OCI-LY1 (cell line): ENCODE data around the gene GSC2.
A peak's percentile ranks its signal among the peaks of the same experiment; 100 is the strongest.

Source experiments
- H2AFZ ChIP-seq: fragments of 200-600 bp; sonication (generic), shearing (Covaris generic); 2 replicates; pipeline ENCODE4 v1.6.0; 2014; ENCODE audit warnings: antibody characterized with exemption, mild to moderate bottlenecking, low read length
- H3F3A ChIP-seq: fragments of 200-600 bp; sonication (generic), shearing (Covaris generic); 2 replicates; pipeline ENCODE4 v1.6.0; 2014; ENCODE audit warnings: mild to moderate bottlenecking, antibody characterized with exemption, low read length, moderate library complexity; ENCODE audit not compliant: insufficient read depth
- H3K27ac ChIP-seq: fragments of 200-600 bp; sonication (generic); 2 replicates; pipeline ENCODE4 v1.5.1; 2014; ENCODE audit warnings: low read length, mixed run types, mild to moderate bottlenecking, low read depth; ENCODE audit not compliant: poor library complexity, severe bottlenecking
- H3K27me3 ChIP-seq: fragments of 200-600 bp; sonication (generic); 2 replicates; pipeline ENCODE4 v1.6.0; 2014; ENCODE audit warnings: antibody characterized with exemption, mild to moderate bottlenecking, low read length, moderate library complexity; ENCODE audit not compliant: insufficient read depth
- H3K36me3 ChIP-seq: fragments of 200-600 bp; sonication (generic); 2 replicates; pipeline ENCODE4 v1.6.1; 2014; ENCODE audit warnings: mild to moderate bottlenecking, antibody characterized with exemption, low read length, moderate library complexity, mixed read lengths; ENCODE audit not compliant: insufficient read depth
- H3K4me1 ChIP-seq: fragments of 200-600 bp; sonication (generic); 2 replicates; pipeline ENCODE4 v1.5.1; 2014; ENCODE audit warnings: mild to moderate bottlenecking, low read length, moderate library complexity; ENCODE audit not compliant: insufficient read depth, severe bottlenecking
- H3K4me2 ChIP-seq: fragments of 200-600 bp; sonication (generic), shearing (Covaris generic); 2 replicates; pipeline ENCODE4 v1.6.1; 2014; ENCODE audit warnings: low read length
- H3K4me3 ChIP-seq: fragments of 200-600 bp; sonication (generic); 2 replicates; pipeline ENCODE4 v1.5.1; 2014; ENCODE audit warnings: low read length, low read depth, mild to moderate bottlenecking, mixed read lengths; ENCODE audit not compliant: poor library complexity, severe bottlenecking
- H3K79me2 ChIP-seq: fragments of 200-600 bp; shearing (Covaris generic); 2 replicates; pipeline ENCODE4 v1.6.1; 2016; ENCODE audit warnings: mixed run types, low read length, mixed read lengths; ENCODE audit not compliant: insufficient read depth
- H3K9ac ChIP-seq: fragments of 200-600 bp; sonication (generic), shearing (Covaris generic); 2 replicates; pipeline ENCODE4 v1.6.1; 2014; ENCODE audit warnings: mild to moderate bottlenecking, low read length, mixed read lengths
- H3K9me2 ChIP-seq: fragments of 200-600 bp; sonication (generic), shearing (Covaris generic); 2 replicates; pipeline ENCODE4 v1.6.1; 2014; ENCODE audit warnings: low read depth, mild to moderate bottlenecking, low read length, mixed read lengths
- H3K9me3 ChIP-seq: fragments of 200-600 bp; shearing (Covaris generic); 2 replicates; pipeline ENCODE4 v1.6.1; 2014; ENCODE audit warnings: low read length, mixed read lengths
- H4K20me1 ChIP-seq: fragments of 200-600 bp; sonication (generic), shearing (Covaris generic); 2 replicates; pipeline ENCODE4 v1.6.0; 2016; ENCODE audit warnings: mild to moderate bottlenecking, low read length; ENCODE audit not compliant: insufficient read depth
- EZH2 ChIP-seq: fragments of 200-600 bp; sonication (generic), shearing (Covaris generic); IDR thresholded peaks from 2 replicates; pipeline ENCODE4 v1.8.0; 2017; ENCODE audit warnings: borderline replicate concordance, mixed run types, mild to moderate bottlenecking, antibody characterized with exemption, low read length, moderate library complexity, mixed read lengths
- TF ChIP-seq, protein P1 (sequence below): fragments of 200-600 bp; sonication (generic), shearing (Covaris generic); IDR thresholded peaks from 2 replicates; pipeline ENCODE4 v1.5.1; 2017; ENCODE audit warnings: mild to moderate bottlenecking, antibody characterized with exemption, low read length, moderate library complexity, mixed read lengths

The GSC2 gene

GRCh38 chr22:19173047-19174035 is 23.2 kb upstream of the GSC2 start:
- peak overlapping the region; percentile 100 for H3K9ac ChIP-seq
- H3K27me3 ChIP-seq: peaks cover 7% of the 10 kb centered on the region

DNA sequence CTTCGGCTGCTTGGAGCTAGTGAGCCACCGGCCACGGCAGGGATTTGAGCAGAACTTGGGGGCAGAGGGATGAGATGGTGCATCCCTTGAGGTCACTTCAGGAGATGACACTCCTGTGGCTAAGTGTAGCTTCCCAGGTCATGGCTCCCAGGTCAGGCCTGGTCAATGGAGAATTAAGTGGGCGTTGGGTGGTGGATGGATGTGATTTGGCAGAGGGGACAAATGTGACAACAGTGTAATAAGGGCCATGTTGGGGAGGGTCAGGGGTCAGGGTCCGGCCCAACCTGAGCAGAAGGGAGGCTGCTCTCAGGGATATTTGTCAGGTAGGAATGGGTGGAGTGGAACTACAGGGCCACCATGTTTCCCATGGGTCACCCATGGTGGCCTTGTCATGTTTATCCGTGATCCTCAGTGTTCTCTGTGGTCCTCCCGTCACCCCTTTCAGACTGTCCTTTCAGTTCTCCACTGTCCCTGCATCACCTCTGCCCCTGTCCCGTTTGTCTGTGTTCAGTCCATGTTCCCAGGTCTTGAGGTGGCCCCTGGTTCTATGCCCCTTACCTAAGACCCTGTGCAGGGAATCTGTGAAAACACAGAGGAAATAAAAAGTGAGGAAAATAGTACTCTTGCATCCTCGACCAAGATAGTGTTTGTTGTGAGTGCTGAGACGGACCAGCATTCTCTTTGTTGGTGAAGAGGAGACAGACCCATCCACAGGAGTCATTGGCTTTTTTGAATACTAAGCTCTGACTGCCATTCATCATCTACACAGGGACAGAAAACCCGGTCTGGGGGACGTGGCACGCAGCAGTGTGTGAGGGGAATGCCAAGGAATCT is 22.3 kb upstream of the GSC2 start:
- Histone ChIP-seq H3K4me2 (peak overlapping the region; percentile 100), H3K4me3 (peak overlapping the region; percentile 87), H3K9ac (peak overlapping the region; percentile 100), H3K4me1 (peaks cover 62% of the 10 kb centered on the region), H2AFZ (no peak overlapping the region), H3K9me3 (no peaks in the 10 kb centered on the region), H3K79me2 (peaks cover 13% of the 10 kb centered on the region), H3F3A (no peaks in the 10 kb centered on the region), H3K27ac (peak overlapping the region; percentile 83), H3K9me2 (no peaks in the 10 kb centered on the region), H3K27me3 (peaks cover 7% of the 10 kb centered on the region), H4K20me1 (no peaks in the 10 kb centered on the region), H3K36me3 (peaks cover 7% of the 10 kb centered on the region; the same call in 1 of the 2 replicates)
- no peak for TF ChIP-seq EZH2
- TF ChIP-seq, protein P1, sequence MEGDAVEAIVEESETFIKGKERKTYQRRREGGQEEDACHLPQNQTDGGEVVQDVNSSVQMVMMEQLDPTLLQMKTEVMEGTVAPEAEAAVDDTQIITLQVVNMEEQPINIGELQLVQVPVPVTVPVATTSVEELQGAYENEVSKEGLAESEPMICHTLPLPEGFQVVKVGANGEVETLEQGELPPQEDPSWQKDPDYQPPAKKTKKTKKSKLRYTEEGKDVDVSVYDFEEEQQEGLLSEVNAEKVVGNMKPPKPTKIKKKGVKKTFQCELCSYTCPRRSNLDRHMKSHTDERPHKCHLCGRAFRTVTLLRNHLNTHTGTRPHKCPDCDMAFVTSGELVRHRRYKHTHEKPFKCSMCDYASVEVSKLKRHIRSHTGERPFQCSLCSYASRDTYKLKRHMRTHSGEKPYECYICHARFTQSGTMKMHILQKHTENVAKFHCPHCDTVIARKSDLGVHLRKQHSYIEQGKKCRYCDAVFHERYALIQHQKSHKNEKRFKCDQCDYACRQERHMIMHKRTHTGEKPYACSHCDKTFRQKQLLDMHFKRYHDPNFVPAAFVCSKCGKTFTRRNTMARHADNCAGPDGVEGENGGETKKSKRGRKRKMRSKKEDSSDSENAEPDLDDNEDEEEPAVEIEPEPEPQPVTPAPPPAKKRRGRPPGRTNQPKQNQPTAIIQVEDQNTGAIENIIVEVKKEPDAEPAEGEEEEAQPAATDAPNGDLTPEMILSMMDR: no peak

More at GRCh38 chr22:19173047-19174035, 23.2 kb upstream of the GSC2 start:
- H3K36me3 ChIP-seq: peaks cover 7% of the 10 kb centered on the region; the same call in 1 of the 2 replicates
- H3K27ac ChIP-seq: peak overlapping the region; percentile 83
- no peaks in the 10 kb centered on the region for H3K9me2 ChIP-seq
- H3F3A ChIP-seq: no peaks in the 10 kb centered on the region
- peaks cover 65% of the 10 kb centered on the region for H3K4me1 ChIP-seq
- peak overlapping the region; percentile 87 for H3K4me3 ChIP-seq
- no peak for TF ChIP-seq EZH2
- TF ChIP-seq, protein P1: no peak
- H3K9me3 ChIP-seq: no peaks in the 10 kb centered on the region
- peak overlapping the region; percentile 100 for H3K4me2 ChIP-seq
- H3K79me2 ChIP-seq: peaks cover 13% of the 10 kb centered on the region
- H2AFZ ChIP-seq: no peak overlapping the region
- H4K20me1 ChIP-seq: no peaks in the 10 kb centered on the region

DNA sequence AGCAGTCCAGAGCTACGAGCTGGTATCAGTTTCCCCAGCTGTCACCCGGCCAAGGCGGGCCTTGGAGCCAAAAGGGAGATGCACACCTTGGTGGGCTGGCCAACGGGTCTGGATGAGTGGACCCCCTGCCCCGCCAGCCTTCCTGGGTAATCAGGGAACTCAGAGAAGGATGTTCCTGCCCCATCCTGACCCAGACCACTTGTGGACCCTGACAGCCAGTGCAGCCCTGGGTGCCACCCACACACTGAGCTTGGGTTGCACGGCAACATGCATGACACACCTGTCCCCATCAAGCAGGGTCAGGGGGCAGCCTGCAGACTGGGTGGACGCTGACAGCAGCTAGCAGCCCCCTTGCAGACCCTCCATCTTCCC is 19.8 kb upstream of the GSC2 start:
- no peak overlapping the region for H3K4me2 ChIP-seq

More for the DNA sequence above, 19.8 kb upstream of the GSC2 start:
- H2AFZ ChIP-seq: no peak overlapping the region
- H3K4me1 ChIP-seq: peaks cover 37% of the 10 kb centered on the region
- H3K79me2 ChIP-seq: peaks cover 13% of the 10 kb centered on the region
- no peak overlapping the region for H3K4me3 ChIP-seq
- H3K36me3 ChIP-seq: no peaks in the 10 kb centered on the region; the same call in 1 of the 2 replicates
- H3F3A ChIP-seq: no peaks in the 10 kb centered on the region
- no peaks in the 10 kb centered on the region for H3K9me2 ChIP-seq
- TF ChIP-seq, protein P1: no peak
- TF ChIP-seq EZH2: no peak
- no peak overlapping the region; the same call in 1 of the 2 replicates for H3K9ac ChIP-seq
- H3K27ac ChIP-seq: no peak overlapping the region
- no peaks in the 10 kb centered on the region for H4K20me1 ChIP-seq
- H3K9me3 ChIP-seq: no peaks in the 10 kb centered on the region
- H3K27me3 ChIP-seq: peaks cover 13% of the 10 kb centered on the region
